Stimulated activated naive CD4-positive, alpha-beta T cell (primary cell): Measurements from ENCODE around the gene STBD1.
A peak's percentile ranks its signal among the peaks of the same experiment; 100 is the strongest.
"Not testable (repeated sequence)": the region's sequence is repeated elsewhere in the genome, so short reads cannot be mapped to it uniquely, and the experiment has no call there.

Experiments
- DNase-seq, 6 experiments: peaks; one replicate each; lab custom pipeline; 2025; lab: John Stamatoyannopoulos, UW

STBD1 gene

GRCh38 chr4:76325072-76325471 is 18.5 kb downstream of the STBD1 start:
- no peak for DNase-seq

GRCh38 chr4:76326515-76326914 is 20.0 kb downstream of the STBD1 start:
- no peak for DNase-seq

GRCh38 chr4:76334885-76335284 is 28.4 kb downstream of the STBD1 start:
- no peak for DNase-seq

GRCh38 chr4:76339364-76339763 is 32.8 kb downstream of the STBD1 start:
- DNase-seq, result no peak

- DNase-seq, result no peak
Measured at GRCh38 chr4:76341063-76341462, 34.5 kb downstream of the STBD1 start.

GRCh38 chr4:76342191-76342590 is 35.7 kb downstream of the STBD1 start:
- no peak for DNase-seq

GRCh38 chr4:76342803-76343202 is 36.3 kb downstream of the STBD1 start:
- no peak for DNase-seq

GRCh38 chr4:76354517-76355473 is 48.3 kb downstream of the STBD1 start:
- DNase-seq, result peak in 2 of 6 experiments; percentile 6 to 12

GRCh38 chr4:76357981-76358380 is 51.4 kb downstream of the STBD1 start:
- no peak for DNase-seq

GRCh38 chr4:76359881-76360466 is 53.4 kb downstream of the STBD1 start:
- not testable (repeated sequence) for DNase-seq
